HTR-8/SVneo (cell line): ENCODE results near the gene DHX16.

ENCODE experiments used
- DNase-seq: peaks from one replicate; pipeline ENCODE4 v3.0.0; 2011; ENCODE audit warnings: low spot score, mixed read lengths; ENCODE audit not compliant: insufficient read length
- FAIRE-seq: peaks from 2 replicates; lab custom pipeline; 2011; peaks lifted over from hg19 to GRCh38; lab: Jason Lieb, UNC

The DHX16 gene

DNA sequence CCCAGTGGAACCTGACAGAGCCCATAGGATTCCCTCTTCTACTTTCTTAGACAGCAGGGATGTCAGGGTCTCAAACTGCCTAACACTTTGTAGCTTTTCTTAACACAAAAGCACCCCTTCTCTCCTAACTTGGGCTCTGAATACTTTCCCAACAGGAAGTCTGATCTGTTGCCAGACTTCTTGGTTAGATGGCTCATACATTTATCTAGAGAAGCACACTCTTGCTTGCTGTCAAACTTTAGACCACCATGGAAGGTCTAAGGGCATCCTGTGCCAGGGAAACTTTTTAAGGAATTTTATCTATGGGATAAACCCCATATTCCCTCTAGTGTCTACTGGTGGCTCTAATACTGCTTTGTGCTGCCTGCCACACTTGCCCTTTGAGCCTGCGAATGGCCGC, 29.1 kb downstream of the DHX16 start:
- DNase-seq (no peak), FAIRE-seq (no peak)

- DNase-seq (no peak), FAIRE-seq (no peak)
Observed at GRCh38 chr6:30641048-30641447, 31.8 kb downstream of the DHX16 start.

- DNase-seq (no peak), FAIRE-seq (no peak)
Observed at GRCh38 chr6:30640481-30640880, 32.3 kb downstream of the DHX16 start.

DNA sequence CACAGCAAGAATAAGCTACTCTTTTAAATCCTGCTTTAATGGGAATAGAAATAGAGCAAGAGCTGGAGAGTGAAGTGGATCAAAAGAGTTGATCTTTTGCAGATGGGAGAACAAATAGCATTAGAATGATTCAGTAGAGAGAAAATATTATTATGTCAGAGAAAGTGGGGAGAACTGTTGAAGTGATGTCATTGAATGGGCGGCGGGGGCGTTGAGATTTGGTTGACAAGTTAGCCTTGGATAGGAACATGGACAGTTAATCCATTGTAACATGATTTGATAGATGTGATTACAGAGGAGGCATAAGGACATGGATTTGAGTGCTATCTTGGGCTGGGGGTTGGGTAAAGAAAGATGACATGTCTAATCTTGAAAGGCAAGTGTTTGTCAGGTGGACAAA, 37.0 kb downstream of the DHX16 start:
- FAIRE-seq, result no peak
- DNase-seq, result no peak

GRCh38 chr6:30626484-30627366, 46.1 kb downstream of the DHX16 start, which contains the start of gene ATAT1:
Gene ATAT1 (plus strand): TSS chr6:30626874.
- FAIRE-seq (peak; percentile 74), DNase-seq (peak; percentile 92)

GRCh38 chr6:30625511-30625910, 47.3 kb downstream of the DHX16 start:
- FAIRE-seq (no peak), DNase-seq (no peak)

- no peak for DNase-seq
- FAIRE-seq, result no peak
Observed at GRCh38 chr6:30619561-30619960, 53.2 kb downstream of the DHX16 start.

DNA sequence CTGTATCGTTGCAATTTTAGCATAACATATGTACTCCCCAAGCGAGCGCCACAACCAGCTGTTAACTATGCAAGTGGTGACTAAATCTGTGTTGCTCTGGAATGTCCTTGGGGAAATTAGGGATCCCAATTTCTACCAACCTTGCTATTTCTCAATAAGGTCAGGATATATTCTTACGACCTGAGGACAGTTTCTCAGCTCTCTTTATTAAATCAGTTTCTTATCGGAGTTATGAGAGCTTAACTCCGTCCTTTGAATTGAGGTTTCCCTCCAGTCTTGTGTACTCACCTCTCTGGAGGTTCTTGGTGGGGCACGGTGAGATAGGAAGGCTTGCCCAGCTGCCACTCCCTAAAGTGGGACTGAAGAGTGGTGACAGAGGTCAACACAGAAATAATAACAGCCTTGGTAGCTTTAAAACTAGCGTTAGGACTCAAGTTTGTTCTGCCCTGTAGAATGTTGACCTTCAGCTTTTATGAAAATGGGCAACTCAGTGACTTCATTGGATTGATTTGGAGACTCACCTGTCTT, 54.5 kb downstream of the DHX16 start:
- FAIRE-seq (no peak), DNase-seq (no peak)

- FAIRE-seq (no peak), DNase-seq (peak; percentile 91)
Observed at GRCh38 chr6:30617565-30618269, 55.1 kb downstream of the DHX16 start, which contains the start of gene MRPS18B. Gene MRPS18B (plus strand): TSS chr6:30617840. CDS start chr6:30617866, 26 bp downstream.

DNA sequence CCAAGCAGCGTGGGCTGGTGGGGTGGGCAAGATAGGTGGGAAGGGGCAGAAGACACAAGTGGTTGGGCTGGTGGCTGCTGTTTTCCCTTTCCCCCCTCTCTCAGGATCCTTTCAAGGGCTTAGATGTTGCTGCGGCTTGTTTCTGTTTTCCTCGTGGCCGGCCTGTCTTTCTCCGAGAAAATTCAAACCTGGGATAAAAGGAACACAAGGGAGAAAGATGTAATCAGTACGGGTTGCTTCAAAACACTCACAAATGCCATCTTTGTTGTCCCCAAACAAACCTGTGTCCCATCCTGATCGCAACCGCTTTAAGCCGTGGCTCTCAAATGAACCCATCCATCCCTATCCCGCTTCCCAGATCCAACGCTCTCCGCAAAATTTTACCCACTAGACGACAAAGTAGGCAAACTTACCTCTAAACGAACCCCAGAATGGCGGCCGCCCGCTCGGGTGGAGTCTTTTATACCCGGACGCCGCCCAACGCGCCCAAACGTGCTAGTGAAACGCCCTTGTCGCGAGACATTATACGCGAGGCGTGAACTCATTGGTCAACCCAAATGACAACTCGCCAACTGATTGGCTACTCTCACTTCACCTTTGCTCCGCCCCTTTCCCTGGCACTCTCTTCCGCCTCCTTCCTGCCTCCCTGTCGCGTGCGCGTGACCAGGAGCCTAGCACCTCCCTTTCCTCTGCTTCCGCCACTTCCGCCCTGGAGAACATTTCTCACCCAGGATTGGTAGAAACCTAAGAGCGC, 55.8 kb downstream of the DHX16 start, which contains the start of gene PPP1R10:
PPP1R10 (minus strand) TSS at position 433 of the 754 bp plus-strand sequence. CDS start 7,299 bp downstream, outside the sequence.
- peak; percentile 95 for FAIRE-seq

DNA sequence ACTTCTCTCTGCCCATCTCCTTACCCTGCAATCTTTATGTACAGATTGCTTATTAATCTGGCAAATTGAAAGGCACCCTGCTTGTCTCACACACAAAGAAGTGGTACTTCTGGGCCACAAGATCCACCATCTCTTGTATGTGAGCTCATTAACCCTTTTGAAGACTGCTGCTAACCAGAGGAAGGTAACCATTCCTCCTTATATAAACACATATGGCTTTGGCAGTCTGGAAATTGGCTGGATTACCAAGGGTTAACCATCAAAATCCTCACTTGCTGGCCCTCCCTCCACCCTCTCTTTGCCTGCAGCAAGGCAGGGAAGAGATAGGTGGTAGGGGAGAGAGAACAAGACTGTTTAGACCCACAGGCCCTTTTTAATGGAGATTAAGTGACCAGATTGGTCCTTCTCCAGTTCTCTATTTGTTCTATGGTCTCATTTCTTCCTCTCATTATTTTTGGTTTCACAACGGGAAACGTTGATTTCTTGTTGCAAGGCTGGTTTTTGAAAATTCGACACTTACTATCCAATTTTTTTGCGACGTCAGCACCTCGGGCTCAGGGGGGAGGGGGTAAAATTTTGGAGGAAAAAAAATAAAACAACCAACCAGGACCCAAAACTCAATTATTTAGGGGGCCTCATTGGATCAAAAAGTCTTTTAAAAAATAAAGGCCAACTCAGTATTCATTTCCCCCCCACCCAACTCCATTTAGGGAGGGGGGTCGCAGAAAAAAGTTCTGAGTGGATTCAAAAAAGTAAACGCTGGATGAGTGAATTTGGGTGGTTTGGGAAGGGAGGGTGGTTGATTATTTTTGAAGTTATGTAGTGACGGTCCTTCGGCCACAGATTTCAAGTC, 56.6 kb downstream of the DHX16 start:
- FAIRE-seq (no peak), DNase-seq (no peak)

More for the DNA sequence above, 55.8 kb downstream of the DHX16 start, which contains the start of gene PPP1R10:
- DNase-seq, result peak; percentile 94

- FAIRE-seq (no peak), DNase-seq (no peak)
Observed at GRCh38 chr6:30615219-30615957, 57.4 kb downstream of the DHX16 start.

DNA sequence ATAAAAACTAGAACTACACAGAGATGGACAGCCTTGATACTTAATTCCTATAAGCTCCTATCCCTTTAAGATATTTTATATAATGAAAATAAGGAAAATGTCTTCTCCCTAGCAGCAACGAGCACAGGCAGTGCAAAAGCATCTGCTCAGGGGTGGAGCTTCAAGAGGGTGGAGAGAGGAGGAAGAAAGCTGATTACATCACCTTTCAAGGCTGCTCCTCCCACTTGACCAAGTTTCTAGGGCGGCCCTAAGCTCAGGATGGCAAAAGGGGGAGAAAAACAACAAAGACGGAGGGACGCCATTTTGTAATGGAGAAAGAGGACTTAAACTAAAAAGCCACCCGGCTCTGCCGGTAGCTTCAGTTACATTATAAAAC, 58.0 kb downstream of the DHX16 start:
- DNase-seq (peak; percentile 84), FAIRE-seq (no peak)

GRCh38 chr6:30614044-30614842, 58.6 kb downstream of the DHX16 start:
- DNase-seq (no peak), FAIRE-seq (no peak)

DNA sequence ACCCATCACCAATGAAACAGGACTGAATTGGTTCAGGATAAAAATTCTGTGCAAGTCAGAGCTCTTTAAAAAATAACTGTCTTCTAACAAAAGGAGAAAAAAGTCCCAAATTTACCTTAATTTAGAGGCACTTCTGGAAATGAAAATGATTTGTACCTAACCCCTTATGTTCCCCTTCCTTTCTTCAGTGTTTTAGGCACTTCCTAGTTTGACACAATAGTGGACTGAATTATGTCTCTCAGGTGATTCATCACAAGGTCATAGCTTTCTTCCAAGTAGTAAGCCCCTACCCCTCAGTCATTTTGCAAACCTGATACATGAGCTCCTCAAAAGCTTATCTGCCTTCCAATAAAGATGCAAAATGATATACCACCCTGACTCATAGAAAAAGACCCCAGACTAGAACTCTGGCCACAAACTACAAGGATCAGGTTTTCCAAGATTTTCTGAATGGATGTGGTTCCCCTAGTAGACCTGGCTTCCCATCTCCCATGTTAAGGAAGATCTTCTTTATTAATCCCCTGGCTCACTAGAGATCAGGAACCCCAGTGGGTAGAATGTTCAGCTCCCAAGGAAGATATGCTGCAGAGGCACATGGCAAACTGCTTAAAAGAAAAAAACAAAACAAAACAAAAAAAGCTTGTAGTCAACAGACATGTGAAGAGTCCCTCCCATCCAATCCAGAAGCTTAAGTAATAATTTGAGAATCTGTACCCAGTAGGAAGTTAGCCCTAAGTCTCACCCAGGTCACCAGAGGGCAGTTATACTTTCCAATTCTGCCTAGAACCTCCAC, 59.4 kb downstream of the DHX16 start:
- no peak for FAIRE-seq
- no peak for DNase-seq

GRCh38 chr6:30612687-30613248, 60.0 kb downstream of the DHX16 start:
- FAIRE-seq (no peak), DNase-seq (no peak)

GRCh38 chr6:30612213-30612612, 60.6 kb downstream of the DHX16 start:
- DNase-seq, result no peak
- FAIRE-seq, result no peak
